ENCODE data around the gene AP3B1.

GRCh38 chr5:78102500-78102899, 192.0 kb downstream of the AP3B1 start:
- TF ChIP-seq, protein P1, sequence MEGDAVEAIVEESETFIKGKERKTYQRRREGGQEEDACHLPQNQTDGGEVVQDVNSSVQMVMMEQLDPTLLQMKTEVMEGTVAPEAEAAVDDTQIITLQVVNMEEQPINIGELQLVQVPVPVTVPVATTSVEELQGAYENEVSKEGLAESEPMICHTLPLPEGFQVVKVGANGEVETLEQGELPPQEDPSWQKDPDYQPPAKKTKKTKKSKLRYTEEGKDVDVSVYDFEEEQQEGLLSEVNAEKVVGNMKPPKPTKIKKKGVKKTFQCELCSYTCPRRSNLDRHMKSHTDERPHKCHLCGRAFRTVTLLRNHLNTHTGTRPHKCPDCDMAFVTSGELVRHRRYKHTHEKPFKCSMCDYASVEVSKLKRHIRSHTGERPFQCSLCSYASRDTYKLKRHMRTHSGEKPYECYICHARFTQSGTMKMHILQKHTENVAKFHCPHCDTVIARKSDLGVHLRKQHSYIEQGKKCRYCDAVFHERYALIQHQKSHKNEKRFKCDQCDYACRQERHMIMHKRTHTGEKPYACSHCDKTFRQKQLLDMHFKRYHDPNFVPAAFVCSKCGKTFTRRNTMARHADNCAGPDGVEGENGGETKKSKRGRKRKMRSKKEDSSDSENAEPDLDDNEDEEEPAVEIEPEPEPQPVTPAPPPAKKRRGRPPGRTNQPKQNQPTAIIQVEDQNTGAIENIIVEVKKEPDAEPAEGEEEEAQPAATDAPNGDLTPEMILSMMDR (IDR thresholded peaks at IDR 0.05): no peak
- no peak for TF ChIP-seq POLR2AphosphoS5 (IDR thresholded peaks at IDR 0.05)
